Measurements from ENCODE around the gene IPO4. TPM values are rescaled to one million over a fixed set of nuclear protein-coding genes. Genes with fewer than 3 reads are reported as not detected.

The IPO4 gene
- total RNA-seq, 2 experiments from 2014 or later, result 98.4 to 102 TPM

- CTCF ChIA-PET, result interaction anchor here (0.9 to 1.8 kb wide), 3 partner anchors 38 to 135 kb away, joined by 3 to 9 read pairs (median 4); partner anchors contain the start of gene IRF9
- Mint-ChIP-seq H3K9me3 (peaks cover 17% of the 10 kb centered on the region), H3K4me3 (no peak overlapping the region), H3K27ac (peak overlapping the region; percentile 60), H3K27me3 (no peaks in the 10 kb centered on the region), H3K4me1 (ENCODE audit: low read depth) (peaks cover 42% of the 10 kb centered on the region), H3K36me3 (ENCODE audit: low read depth) (peaks cover 60% of the 10 kb centered on the region)
- POLR2A ChIA-PET, result interaction anchor here (1.1 kb wide), 2 partner anchors 11 to 15 kb away, joined by 3 read pairs; no protein-coding TSS in a partner anchor
- intact Hi-C loops (cut with micrococcal nuclease), result no loop called here
- TF ChIP-seq, protein P1, sequence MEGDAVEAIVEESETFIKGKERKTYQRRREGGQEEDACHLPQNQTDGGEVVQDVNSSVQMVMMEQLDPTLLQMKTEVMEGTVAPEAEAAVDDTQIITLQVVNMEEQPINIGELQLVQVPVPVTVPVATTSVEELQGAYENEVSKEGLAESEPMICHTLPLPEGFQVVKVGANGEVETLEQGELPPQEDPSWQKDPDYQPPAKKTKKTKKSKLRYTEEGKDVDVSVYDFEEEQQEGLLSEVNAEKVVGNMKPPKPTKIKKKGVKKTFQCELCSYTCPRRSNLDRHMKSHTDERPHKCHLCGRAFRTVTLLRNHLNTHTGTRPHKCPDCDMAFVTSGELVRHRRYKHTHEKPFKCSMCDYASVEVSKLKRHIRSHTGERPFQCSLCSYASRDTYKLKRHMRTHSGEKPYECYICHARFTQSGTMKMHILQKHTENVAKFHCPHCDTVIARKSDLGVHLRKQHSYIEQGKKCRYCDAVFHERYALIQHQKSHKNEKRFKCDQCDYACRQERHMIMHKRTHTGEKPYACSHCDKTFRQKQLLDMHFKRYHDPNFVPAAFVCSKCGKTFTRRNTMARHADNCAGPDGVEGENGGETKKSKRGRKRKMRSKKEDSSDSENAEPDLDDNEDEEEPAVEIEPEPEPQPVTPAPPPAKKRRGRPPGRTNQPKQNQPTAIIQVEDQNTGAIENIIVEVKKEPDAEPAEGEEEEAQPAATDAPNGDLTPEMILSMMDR (IDR thresholded peaks at IDR 0.05), result no peak
- DNase-seq, result no peak
- ATAC-seq, result no peak
Observed at GRCh38 chr14:24198814-24199524, 10.4 kb upstream of the IPO4 start.

- Mint-ChIP-seq H3K4me3 (peak overlapping the region; percentile 95), H3K27me3 (no peaks in the 10 kb centered on the region), H3K27ac (peak overlapping the region; percentile 78), H3K4me1 (ENCODE audit: low read depth) (peaks cover 50% of the 10 kb centered on the region), H3K9me3 (peaks cover 8% of the 10 kb centered on the region), H3K36me3 (ENCODE audit: low read depth) (peaks cover 57% of the 10 kb centered on the region)
- CTCF ChIA-PET, result interaction anchor here (3.3 to 3.7 kb wide), 2 partner anchors 100 to 111 kb away, joined by 14 to 15 read pairs; partner anchors contain the start of gene CIDEB
- ATAC-seq (no peak), DNase-seq (no peak)
- POLR2A ChIA-PET, result interaction anchor here (1.1 to 4.1 kb wide), 7 partner anchors 11 to 116 kb away, joined by 4 to 58 read pairs (median 29); partner anchors contain the start of genes CHMP4A, CIDEB, IRF9 and MDP1
- TF ChIP-seq, protein P1 (IDR thresholded peaks at IDR 0.05), result no peak
- intact Hi-C loops (cut with micrococcal nuclease), result no loop called here
Observed at GRCh38 chr14:24197056-24197450, 8.4 kb upstream of the IPO4 start.

- no peak for ATAC-seq
- peaks cover 52% of the 10 kb centered on the region for H3K4me1 Mint-ChIP-seq (ENCODE audit: low read depth)
Observed at GRCh38 chr14:24196071-24197055, 7.7 kb upstream of the IPO4 start.

GRCh38 chr14:24195186-24196070, 6.8 kb upstream of the IPO4 start, which contains the start of gene TM9SF1:
Gene TM9SF1, minus strand, starts transcription at chr14:24195441. Its CDS starts 422 bp downstream, at chr14:24195019.
- intact Hi-C loops (cut with micrococcal nuclease), result no loop called here
- CTCF ChIA-PET, result interaction anchor here (0.9 to 3.8 kb wide), 10 partner anchors 10 to 113 kb away, joined by 3 to 15 read pairs (median 4); partner anchors contain the start of genes CHMP4A, CIDEB, DHRS1 and IRF9
- H3K36me3 Mint-ChIP-seq (ENCODE audit: low read depth), result peaks cover 54% of the 10 kb centered on the region

More at GRCh38 chr14:24196071-24197055, 7.7 kb upstream of the IPO4 start:
- intact Hi-C loops (cut with micrococcal nuclease), result no loop called here
- no peak for DNase-seq
- Mint-ChIP-seq H3K27ac (peak overlapping the region; percentile 98), H3K27me3 (no peaks in the 10 kb centered on the region), H3K36me3 (ENCODE audit: low read depth) (peaks cover 56% of the 10 kb centered on the region), H3K4me3 (peak overlapping the region; percentile 95), H3K9me3 (peaks cover 5% of the 10 kb centered on the region)
- ChIA-PET CTCF (interaction anchor here (0.9 to 3.8 kb wide), 9 partner anchors 11 to 112 kb away, joined by 3 to 15 read pairs (median 5); partner anchors contain the start of genes CHMP4A, CIDEB, DHRS1 and IRF9), POLR2A (interaction anchor here (0.6 to 4.1 kb wide), 21 partner anchors 10 to 234 kb away, joined by 3 to 58 read pairs (median 6); partner anchors contain the start of genes CBLN3, CHMP4A, CIDEB and EMC9)
- TF ChIP-seq, protein P1 (IDR thresholded peaks at IDR 0.05), result no peak

More at GRCh38 chr14:24195186-24196070, 6.8 kb upstream of the IPO4 start, which contains the start of gene TM9SF1:
- H3K4me3 Mint-ChIP-seq, result peak within 1 kb of the TSS; percentile 95
- H3K4me1 Mint-ChIP-seq (ENCODE audit: low read depth), result peaks cover 50% of the 10 kb centered on the region
- H3K9me3 Mint-ChIP-seq, result peaks cover 4% of the 10 kb centered on the region
- ATAC-seq, result peak; percentile 90
- H3K27ac Mint-ChIP-seq, result peak within 1 kb of the TSS; percentile 98
- POLR2A ChIA-PET, result interaction anchor here (0.5 to 4.1 kb wide), 28 partner anchors 9 to 235 kb away, joined by 3 to 58 read pairs (median 4); partner anchors contain the start of genes CBLN3, CHMP4A, CIDEB and DHRS1
- DNase-seq, result peak; percentile 91
- TF ChIP-seq, protein P1 (IDR thresholded peaks at IDR 0.05), result no peak
- no peaks in the 10 kb centered on the region for H3K27me3 Mint-ChIP-seq

All from activated CD8-positive, alpha-beta T cell treated with anti-CD3 and anti-CD28 coated beads for 36 hours (primary cell).